GDM1 (cell line): ENCODE measurements around the gene STX4.
"Not testable (repeated sequence)": the region's sequence is repeated elsewhere in the genome, so short reads cannot be mapped to it uniquely, and the experiment has no call there.

Experiments used
- DNase-seq: peaks from one replicate; lab custom pipeline; 2025; lab: John Stamatoyannopoulos, UW

Gene STX4

DNA sequence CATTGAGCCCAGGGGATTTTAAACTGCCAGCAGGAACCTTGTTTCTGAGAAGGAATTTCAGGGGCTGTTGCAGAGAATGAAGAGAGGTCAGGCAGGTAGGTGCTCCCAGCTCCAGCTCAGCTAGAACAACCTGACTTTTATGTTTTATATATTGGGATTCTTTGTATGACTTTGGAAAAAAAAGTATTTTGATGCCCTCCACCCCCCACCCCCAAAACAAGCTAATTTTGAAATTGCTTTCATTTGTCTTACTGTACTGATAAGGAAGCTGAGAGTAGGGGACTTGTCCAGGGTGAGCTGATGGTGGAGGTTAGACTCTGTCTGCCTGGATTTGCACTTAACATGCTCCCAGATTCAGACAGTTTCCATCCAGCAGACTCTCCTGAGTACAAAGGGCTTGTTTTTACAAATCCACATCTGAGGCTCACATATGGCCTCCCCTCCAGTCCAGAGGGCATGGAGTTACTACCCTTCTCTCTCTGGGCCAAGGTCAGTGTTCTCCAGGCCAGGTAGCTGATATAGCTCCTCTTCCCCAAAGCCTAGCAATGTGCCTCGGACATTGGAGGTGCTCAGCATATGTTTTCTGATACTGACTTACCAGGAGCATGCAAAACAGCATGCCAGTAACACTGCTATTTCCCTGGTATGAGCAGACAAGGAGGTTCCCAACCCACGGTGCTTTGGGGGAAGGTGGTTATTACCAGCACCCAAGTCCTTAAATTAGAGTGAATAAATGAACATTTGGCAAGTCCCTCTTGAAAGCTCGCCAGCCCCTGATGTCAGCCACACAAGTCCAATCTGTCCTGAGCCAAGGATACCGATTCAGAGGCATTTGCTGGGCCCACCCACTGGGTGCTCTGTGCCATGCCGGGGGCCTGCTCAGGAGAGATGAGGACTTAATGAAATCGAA lies 34.3 kb upstream of the STX4 start:
- DNase-seq, result no peak

GRCh38 chr16:31000671-31001382 lies 32.5 kb upstream of the STX4 start:
- DNase-seq, result no peak

GRCh38 chr16:31001507-31002249 lies 31.7 kb upstream of the STX4 start:
- no peak for DNase-seq

- DNase-seq, result no peak
These were observed 31.1 kb upstream of the STX4 start for GRCh38 chr16:31002250-31002700.

DNA sequence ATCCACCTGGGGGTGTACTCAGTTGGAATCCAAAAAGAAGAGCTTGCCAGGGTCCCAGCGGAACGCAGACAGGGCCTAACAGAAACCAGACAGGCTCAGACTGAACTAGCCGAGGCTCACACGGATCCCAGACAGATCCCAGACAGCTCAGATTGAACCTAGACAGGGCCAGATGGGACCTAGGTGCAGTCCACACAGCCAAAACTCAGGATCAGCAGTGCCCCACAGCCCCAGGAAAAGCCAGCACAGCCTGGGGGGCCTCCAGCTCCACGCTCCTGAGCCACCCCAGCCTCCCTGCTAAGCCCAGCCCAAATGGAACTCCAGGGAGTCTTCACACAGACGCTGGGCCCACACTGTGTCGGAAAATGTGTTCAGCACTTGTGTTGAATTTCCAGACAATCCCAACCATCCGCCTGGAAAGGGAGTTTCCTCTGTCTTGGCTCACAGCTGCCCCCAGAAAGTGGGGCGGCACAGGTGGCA lies 30.5 kb upstream of the STX4 start:
- no peak for DNase-seq

DNA sequence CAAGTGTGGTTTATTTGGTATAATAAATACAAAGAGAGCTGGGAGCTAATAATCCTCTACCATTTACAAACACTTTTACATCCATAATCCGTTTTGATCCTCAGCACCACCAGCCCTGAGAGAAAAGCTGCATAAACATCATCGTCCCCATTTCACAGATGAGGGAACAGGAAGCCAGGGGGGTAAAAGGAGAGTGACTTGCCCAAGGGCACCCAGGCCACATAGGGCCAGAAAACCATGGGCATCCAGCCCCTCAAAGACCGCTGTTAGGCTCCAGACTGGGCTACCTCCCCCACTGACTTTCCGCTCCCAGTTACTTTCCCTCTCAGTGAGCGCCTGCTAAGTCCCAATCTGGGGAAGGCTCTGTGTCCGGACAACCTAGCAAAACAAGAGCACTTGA lies 29.6 kb upstream of the STX4 start:
- DNase-seq, result no peak

GRCh38 chr16:31004658-31005057 lies 28.7 kb upstream of the STX4 start:
- no peak for DNase-seq

DNA sequence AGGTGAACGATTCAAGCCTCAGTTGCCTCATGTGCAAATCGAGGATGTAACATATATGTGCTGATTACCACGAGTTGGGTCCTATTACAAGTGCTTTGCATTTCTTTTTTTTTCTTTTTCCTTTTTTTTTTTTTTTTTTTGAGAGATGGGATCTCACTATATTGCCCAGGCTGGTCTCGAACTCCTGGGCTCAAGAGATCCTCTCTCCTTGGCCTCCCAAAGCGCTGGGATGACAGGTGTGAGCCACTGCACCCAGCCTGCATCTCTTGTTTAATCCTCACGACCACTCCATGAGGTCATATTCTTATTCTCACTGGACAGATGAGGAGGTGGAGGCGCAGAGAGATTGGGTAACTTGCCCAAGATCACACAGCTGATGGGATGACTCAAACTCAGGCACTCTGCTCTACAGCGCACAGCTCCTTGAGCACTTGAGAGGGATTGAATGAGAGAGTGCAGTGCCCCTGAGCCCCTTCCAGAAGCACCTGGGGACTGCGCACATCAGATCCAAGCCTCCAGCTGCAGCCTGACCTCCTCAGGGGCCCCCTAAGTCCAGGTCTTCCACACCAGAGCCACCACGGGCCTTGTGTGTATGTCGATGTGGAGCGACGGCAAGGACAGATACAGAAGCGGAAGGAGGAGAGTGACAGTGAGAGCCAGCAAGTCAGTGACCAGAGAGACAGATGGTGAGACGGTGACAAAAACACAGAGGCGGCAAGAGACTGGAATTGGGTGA lies 27.8 kb upstream of the STX4 start:
- DNase-seq, result no peak

GRCh38 chr16:31006086-31006385 lies 27.3 kb upstream of the STX4 start:
- DNase-seq, result no peak

DNA sequence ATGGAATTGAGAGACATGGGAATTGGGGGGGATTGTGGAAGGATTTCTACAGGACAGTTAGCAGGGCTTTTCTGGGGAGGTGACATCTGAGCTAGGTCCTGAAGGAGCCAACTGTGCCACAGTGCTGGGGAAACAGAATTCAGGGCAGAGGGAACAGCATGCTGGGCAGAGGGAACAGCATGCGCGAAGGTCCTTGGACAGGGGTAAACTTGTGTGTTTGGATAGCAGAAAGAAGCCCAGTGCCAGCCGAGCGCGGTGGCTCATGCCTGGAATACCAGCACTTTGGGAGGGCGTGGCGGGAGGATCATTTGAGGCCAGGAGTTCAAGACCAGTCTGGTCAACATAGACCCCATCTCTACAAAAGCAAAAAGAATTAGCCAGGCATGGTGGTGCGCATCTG lies 26.8 kb upstream of the STX4 start:
- DNase-seq, result no peak

DNA sequence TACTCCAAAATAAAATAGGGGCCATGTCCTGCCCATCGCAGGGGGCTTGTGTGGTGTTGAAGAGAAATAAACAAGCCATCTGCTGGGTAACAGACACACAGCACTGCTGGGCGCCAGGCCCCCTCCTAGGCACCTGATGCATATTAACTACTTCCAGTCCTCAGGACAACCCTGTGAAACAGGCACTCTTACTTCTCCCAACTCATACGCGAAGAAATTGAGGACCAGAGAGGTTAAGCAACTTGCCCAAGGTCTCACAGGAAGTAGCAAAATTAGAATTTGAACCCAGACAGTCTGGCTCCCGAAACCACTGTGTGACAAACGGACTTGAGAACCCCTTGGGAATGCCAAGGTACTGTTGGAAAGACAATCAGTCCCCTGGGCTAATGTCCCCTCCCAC lies 25.7 kb upstream of the STX4 start:
- DNase-seq, result no peak

GRCh38 chr16:31008149-31008548 lies 25.2 kb upstream of the STX4 start:
- DNase-seq, result no peak

DNA sequence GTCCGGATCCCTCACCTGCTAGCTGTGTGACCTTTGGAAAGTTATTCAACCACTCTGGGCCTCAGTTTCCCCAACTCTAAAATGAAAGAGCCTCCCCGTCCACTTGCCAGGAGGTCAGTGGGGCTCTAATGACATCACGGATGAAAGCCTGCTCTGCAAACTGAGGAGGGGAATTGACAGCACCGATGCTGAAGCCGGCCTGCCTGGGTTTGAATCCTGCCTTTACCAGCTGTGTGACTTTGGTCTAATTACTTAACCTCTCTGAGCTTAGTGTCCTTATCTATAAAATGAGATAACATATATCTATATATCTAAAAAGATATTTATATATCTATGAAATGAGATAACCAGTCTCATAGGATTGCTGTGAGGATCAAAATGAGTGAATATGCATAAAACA lies 24.8 kb upstream of the STX4 start:
- no peak for DNase-seq

DNA sequence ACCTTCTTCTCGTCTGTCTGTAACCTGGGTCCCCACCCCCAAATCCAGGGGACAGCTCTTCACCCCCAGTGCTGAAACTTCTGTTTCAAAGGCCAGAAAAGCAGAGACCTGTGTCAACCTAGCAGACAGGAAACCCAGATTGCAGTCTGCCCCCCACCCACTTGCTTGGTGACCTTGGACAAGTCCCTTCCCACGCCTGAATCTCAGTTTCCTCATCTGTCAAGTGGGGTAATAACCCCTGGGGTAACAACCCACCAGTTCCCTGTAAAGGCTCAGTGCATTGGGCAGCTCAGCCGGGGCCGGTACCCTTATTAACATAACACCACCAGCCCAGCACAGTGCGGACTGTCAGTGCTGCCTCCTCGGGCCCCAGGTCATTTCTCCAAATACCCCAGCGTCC lies 24.2 kb upstream of the STX4 start:
- DNase-seq, result no peak

- DNase-seq, result no peak
These were observed 23.3 kb upstream of the STX4 start for GRCh38 chr16:31009894-31010584.

GRCh38 chr16:31010585-31011325 lies 22.6 kb upstream of the STX4 start, which contains the start of gene STX1B:
STX1B (minus strand) TSS chr16:31010638; CDS start chr16:31010396, 242 bp downstream.
- no peak for DNase-seq

DNA sequence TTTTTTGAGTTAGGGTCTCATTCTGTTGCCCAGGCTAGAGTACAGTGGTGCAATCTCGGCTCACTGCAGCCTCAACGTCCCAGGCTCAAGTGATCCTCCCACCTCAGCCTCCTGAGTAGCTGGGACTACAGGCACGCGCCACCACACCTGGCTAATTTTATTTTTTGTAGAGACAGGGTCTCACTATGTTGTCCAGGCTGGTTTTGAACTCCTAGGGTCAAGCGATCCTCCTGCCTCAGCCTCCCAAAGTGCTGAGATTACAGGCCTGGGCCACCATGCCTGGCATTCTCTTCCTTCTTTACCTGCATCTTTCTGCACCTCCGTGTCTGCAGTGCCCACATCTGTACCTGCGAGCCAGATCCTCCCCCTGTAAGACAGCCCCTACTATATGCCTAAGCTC lies 21.5 kb upstream of the STX4 start:
- DNase-seq, result not testable (repeated sequence)

DNA sequence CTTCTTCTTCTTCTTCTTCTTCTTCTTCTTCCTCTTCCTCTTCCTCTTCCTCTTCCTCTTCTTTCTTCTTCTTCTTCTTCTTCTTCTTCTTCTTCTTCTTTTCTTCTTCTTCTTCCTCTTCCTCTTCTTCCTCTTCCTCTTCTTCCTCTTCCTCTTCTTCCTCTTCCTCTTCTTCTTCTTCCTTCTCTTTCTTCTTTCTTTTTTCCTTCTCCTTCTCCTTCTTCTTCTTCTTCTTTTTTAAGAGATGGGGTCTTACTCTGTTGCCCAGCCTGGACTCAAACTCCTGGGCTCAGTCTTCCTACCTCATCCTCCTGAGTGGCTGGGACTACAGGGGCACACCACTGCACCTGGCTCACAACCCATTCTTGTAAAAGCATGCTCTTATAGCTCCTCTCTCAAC lies 20.1 kb upstream of the STX4 start:
- DNase-seq, result not testable (repeated sequence)

- DNase-seq, result no peak
These were observed 17.3 kb upstream of the STX4 start for GRCh38 chr16:31016018-31016417.

DNA sequence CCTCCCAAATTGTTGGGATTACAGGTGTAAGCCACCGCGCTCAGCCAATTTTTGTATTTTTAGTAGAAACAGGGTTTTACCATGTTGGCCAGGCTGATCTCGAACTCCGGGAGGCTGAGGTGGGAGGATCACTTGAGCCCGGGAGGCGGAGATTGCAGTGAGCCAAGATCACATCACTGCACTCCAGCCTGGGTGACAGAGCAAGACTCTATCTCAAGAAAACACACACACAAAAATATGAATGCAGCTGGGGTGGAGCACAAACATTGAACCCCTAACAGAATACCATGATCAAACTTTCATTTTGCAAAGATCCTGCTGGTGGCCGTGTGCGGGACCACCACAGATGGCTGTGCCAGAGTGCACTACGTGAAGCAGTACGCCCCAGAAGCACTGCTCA lies 15.6 kb upstream of the STX4 start:
- not testable (repeated sequence) for DNase-seq
